Measurements from ENCODE around the gene RHEBL1.

The RHEBL1 gene

GRCh38 chr12:49022558-49023178 lies 47.1 kb downstream of the RHEBL1 start:
- DNase-seq (ENCODE audit: low read depth), result no peak
- TF ChIP-seq CTCF (IDR thresholded peaks at IDR 0.05; ENCODE audit: low read depth, low read length, missing control alignments), result no peak
- in situ Hi-C loops (cut with HindIII; ENCODE audit: low sequenced_read_pairs), result no loop called here
- no peak overlapping the region for H3K4me3 ChIP-seq (ENCODE audit: low read depth, low read length)

GRCh38 chr12:49021292-49021915 lies 48.4 kb downstream of the RHEBL1 start:
- in situ Hi-C loops (cut with HindIII; ENCODE audit: low sequenced_read_pairs), result no loop called here
- TF ChIP-seq CTCF (IDR thresholded peaks at IDR 0.05; ENCODE audit: low read depth, low read length, missing control alignments), result no peak
- no peak overlapping the region for H3K4me3 ChIP-seq (ENCODE audit: low read depth, low read length)
- DNase-seq (ENCODE audit: low read depth), result no peak

- in situ Hi-C loops (cut with HindIII; ENCODE audit: low sequenced_read_pairs), result no loop called here
- TF ChIP-seq CTCF (IDR thresholded peaks at IDR 0.05; ENCODE audit: low read depth, low read length, missing control alignments), result no peak
- H3K4me3 ChIP-seq (ENCODE audit: low read depth, low read length), result no peak overlapping the region
- no peak for DNase-seq (ENCODE audit: low read depth)
These were observed 49.3 kb downstream of the RHEBL1 start for GRCh38 chr12:49020441-49020840.

- DNase-seq (ENCODE audit: low read depth), result no peak
- peak overlapping the region; percentile 96 for H3K4me3 ChIP-seq (ENCODE audit: low read depth, low read length)
- in situ Hi-C loops (cut with HindIII; ENCODE audit: low sequenced_read_pairs), result no loop called here
- peak; percentile 34 for TF ChIP-seq CTCF (IDR thresholded peaks at IDR 0.05; ENCODE audit: low read depth, low read length, missing control alignments)
These were observed 50.1 kb downstream of the RHEBL1 start for GRCh38 chr12:49019443-49020324.

GRCh38 chr12:49019120-49019430 lies 50.7 kb downstream of the RHEBL1 start:
- TF ChIP-seq CTCF (IDR thresholded peaks at IDR 0.05; ENCODE audit: low read depth, low read length, missing control alignments), result no peak
- no peak for DNase-seq (ENCODE audit: low read depth)
- in situ Hi-C loops (cut with HindIII; ENCODE audit: low sequenced_read_pairs), result no loop called here
- H3K4me3 ChIP-seq (ENCODE audit: low read depth, low read length), result peak overlapping the region; percentile 96

- H3K4me3 ChIP-seq (ENCODE audit: low read depth, low read length), result peak within 1 kb of the TSS; percentile 96
- peak; percentile 94 for DNase-seq (ENCODE audit: low read depth)
- TF ChIP-seq CTCF (IDR thresholded peaks at IDR 0.05; ENCODE audit: low read depth, low read length, missing control alignments), result peak; percentile 66
- in situ Hi-C loops (cut with HindIII; ENCODE audit: low sequenced_read_pairs), result no loop called here
These were observed 51.3 kb downstream of the RHEBL1 start, which contains the start of gene PRKAG1 for GRCh38 chr12:49018261-49019119. PRKAG1 (minus strand) TSS chr12:49018776; CDS start chr12:49018740, 36 bp downstream.

Measured in astrocyte of the cerebellum (primary cell).